Measurements from ENCODE around the gene DGLUCY.

The DGLUCY gene

DNA sequence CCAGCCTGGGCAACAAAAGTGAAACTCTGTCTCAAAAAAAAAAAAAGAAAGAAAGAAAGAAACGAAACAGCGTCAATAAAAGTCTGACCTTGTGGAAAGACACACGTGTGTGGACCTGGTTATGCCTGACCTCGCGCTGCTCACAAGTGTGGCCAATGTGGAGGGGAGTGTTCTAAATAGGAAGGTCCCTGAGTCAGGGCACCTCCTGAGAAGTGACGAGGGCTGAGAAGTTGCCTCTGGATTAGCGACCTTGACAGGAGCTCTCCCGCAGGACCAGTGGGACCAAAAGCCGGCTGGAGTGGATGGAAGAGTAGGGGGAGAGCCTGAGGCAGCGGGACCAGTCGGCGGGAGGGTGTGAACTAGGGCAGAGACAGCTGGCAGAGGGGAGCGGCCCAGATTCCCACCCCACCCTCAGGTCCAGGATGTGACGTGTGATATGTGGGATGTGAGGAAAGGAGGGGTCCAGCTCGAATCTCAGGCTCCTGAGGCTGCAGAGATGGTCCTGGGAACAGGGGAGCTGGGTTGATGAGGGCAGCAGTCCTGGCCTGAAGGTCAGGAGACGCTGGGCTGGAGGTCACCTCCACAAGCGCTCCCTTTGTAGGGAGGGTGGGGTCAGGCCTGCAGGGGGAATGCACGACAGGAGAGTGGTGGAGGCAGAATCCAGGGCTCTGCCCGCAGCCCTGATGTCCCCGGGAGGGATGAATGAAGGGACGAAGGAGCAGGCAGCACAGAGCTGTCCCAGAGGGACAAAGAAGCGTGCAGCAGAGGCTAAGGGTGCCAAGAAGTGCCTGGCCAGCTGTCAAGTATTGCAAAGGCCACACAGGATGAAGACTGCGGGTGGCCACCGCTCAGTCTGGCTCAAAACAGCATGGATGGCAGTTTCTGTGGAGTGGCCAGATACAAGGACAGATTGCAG is 155.5 kb downstream of the DGLUCY start:
- ATAC-seq (replicated peaks; ENCODE audit: extremely low read depth, poor library complexity, severe bottlenecking): no peak
- peaks cover 54% of the 10 kb centered on the region for H3K36me3 Mint-ChIP-seq (ENCODE audit: insufficient read depth)
- H3K4me1 Mint-ChIP-seq: peaks cover 45% of the 10 kb centered on the region
- no peak for DNase-seq (ENCODE audit: low spot score in 2 of 2)
- H3K4me3 Mint-ChIP-seq: peak overlapping the region; percentile 33
- no peaks in the 10 kb centered on the region for H3K27me3 Mint-ChIP-seq
- H3K9me3 Mint-ChIP-seq: no peaks in the 10 kb centered on the region
- H3K27ac Mint-ChIP-seq (ENCODE audit: low read depth): peak overlapping the region; percentile 82

DNA sequence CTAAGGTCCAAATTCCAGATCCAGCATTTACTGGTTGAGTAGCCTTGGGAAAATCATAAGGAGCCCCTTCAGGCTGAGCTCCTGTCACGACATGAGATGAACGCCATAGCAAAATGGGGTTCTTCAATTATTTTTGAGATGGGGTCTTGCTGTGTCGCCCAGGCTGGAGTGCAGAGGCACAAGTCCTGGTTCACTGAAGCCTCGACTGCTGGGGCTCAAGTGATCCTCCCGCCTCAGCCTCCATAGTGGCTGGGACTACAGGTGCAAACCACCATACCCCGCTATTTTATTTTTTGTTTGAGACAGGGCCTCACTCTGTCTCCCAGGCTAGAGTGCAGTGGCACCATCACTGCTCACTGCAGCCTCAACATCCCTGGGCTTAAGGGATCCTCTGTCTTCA is 156.3 kb downstream of the DGLUCY start:
- Mint-ChIP-seq H3K4me1 (peaks cover 38% of the 10 kb centered on the region), H3K27ac (ENCODE audit: low read depth) (peak overlapping the region; percentile 82), H3K9me3 (no peaks in the 10 kb centered on the region), H3K4me3 (no peak overlapping the region), H3K36me3 (ENCODE audit: insufficient read depth) (peaks cover 57% of the 10 kb centered on the region), H3K27me3 (no peaks in the 10 kb centered on the region)
- no peak for DNase-seq (ENCODE audit: low spot score in 2 of 2)
- ATAC-seq (replicated peaks; ENCODE audit: extremely low read depth, poor library complexity, severe bottlenecking): no peak

DNA sequence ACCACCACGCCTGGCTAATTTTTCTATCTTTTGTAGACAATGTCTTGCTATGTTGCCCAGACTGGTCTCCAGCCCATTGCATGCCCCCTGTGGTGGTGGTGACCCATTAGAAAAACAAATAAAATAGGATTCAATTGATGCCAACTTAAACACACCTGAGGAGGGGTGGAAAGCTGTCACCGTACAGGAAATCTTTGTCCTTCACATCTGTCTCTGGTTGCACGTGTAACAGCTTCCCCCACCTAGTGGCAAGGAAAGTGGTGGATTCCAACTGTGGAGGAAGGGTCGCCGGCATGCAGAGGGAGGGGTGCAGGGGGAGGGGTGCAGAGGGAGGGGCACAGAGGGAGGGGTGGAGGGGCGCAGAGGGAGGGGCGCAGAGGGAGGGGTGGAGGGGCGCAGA is 156.7 kb downstream of the DGLUCY start:
- Mint-ChIP-seq H3K9me3 (no peaks in the 10 kb centered on the region), H3K27me3 (no peaks in the 10 kb centered on the region), H3K27ac (ENCODE audit: low read depth) (peak overlapping the region; percentile 82), H3K4me1 (peaks cover 34% of the 10 kb centered on the region), H3K36me3 (ENCODE audit: insufficient read depth) (peaks cover 58% of the 10 kb centered on the region), H3K4me3 (no peak overlapping the region)
- ATAC-seq (replicated peaks; ENCODE audit: extremely low read depth, poor library complexity, severe bottlenecking): no peak
- no peak for DNase-seq (ENCODE audit: low spot score in 2 of 2)

DNA sequence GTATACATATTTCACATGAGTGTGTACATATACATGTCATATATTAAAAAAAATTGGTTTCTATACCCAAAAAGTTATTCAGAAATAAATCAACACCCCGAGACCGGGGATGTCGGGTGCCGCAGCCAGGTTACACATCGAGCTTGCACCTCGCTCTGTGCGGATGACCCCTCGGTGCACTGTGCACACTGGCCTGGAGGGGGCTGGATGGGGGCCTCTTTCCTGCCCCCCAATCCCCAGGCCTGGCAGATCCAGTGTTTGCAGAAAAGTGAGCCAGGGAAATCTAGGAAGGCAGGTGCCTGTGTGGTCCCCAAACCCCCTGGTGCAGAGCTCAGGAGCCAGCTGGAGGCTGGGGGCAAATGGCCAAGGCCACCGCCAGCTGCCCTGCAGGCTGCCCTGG is 157.8 kb downstream of the DGLUCY start:
- peak overlapping the region; percentile 51 for H3K27ac Mint-ChIP-seq (ENCODE audit: low read depth)

DNA sequence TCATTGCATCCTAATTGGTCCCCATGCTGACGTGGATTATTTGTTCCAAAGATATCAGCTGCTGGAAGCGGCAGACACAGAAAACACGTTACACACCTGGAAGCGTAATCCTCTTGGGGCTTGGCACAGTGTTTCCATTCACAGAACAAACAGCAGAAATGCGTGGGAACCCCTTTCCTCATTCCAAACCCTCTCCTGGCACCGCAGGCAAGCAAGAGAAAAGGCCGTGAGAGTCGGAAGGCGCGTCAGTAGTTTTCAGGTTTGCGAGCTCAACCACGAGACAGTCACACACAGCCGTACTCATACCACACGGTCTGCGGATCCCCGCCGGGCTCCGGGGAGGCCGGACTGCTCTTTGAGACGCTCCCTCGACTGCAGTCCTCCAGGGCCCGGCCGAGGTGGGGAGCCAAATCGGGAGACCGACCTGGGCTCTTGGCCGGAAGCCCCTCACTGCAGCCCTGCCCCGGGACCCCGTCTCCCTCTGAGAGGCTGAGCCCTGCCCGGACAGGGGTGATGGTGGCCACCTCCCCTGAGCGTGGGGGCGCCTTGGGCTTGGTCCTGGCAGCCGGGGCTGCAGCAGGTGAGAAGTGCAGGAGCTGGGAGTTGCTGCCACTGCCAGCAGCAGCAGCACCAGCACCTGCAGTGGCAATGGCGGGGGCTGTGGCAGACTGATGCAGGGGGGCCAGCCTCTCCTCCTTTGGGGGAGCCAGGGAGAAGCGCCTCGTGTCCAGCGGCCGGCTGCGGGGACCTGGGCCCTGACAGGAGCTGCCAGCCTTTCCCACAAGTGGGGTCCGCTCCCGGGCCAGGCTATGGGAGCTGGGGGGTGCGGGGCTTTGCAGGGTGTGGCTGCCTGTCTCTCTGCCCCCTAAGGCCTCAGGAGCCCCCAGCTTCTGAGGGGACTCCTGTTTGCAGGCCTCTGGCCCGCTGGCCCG is 158.7 kb downstream of the DGLUCY start:
- Mint-ChIP-seq H3K36me3 (ENCODE audit: insufficient read depth) (peaks cover 72% of the 10 kb centered on the region), H3K27me3 (no peaks in the 10 kb centered on the region), H3K4me3 (peak overlapping the region; percentile 38), H3K27ac (ENCODE audit: low read depth) (peak overlapping the region; percentile 53), H3K4me1 (peaks cover 24% of the 10 kb centered on the region), H3K9me3 (no peaks in the 10 kb centered on the region)
- DNase-seq (ENCODE audit: low spot score in 2 of 2) (no peak), ATAC-seq (replicated peaks; ENCODE audit: extremely low read depth, poor library complexity, severe bottlenecking) (no peak)

More for the DNA sequence above, 157.8 kb downstream of the DGLUCY start:
- Mint-ChIP-seq H3K4me3 (no peak overlapping the region), H3K9me3 (no peaks in the 10 kb centered on the region), H3K4me1 (peaks cover 28% of the 10 kb centered on the region), H3K36me3 (ENCODE audit: insufficient read depth) (peaks cover 67% of the 10 kb centered on the region), H3K27me3 (no peaks in the 10 kb centered on the region)
- ATAC-seq (replicated peaks; ENCODE audit: extremely low read depth, poor library complexity, severe bottlenecking) (no peak), DNase-seq (ENCODE audit: low spot score in 2 of 2) (no peak)

DNA sequence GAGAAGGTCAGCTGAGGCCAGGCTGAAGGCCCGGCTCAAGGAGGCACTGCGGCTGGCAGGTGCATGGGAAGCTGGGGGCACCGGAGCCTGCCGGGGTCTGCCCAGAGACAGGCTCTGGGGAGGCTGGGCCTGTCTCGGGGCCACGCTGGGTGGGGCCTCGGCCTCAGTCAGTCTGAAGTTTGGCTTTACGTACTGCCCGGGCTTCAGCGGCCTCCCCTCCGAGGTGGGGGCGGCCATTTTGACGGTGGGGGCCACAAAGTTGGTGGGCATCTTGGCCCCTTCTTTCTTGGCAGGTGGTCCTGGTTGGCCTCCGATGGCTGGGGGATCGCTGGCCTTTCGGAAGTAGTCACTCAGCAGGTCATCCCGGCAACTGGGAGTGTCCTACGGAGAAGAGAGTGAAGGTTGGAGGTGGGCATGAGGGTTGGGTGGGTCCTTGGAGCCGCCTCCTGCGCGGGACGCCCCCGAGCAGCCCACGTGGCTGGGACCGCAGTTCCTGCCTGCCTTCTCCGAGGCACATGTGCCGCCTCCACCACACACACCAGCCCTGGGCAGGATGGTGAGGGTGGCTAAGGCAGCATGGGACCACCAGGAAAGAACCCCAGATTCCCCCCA is 159.5 kb downstream of the DGLUCY start:
- DNase-seq (ENCODE audit: low spot score in 2 of 2) (no peak), ATAC-seq (replicated peaks; ENCODE audit: extremely low read depth, poor library complexity, severe bottlenecking) (no peak)
- Mint-ChIP-seq H3K9me3 (no peaks in the 10 kb centered on the region), H3K36me3 (ENCODE audit: insufficient read depth) (peaks cover 75% of the 10 kb centered on the region), H3K4me1 (peaks cover 16% of the 10 kb centered on the region), H3K4me3 (no peak overlapping the region), H3K27ac (ENCODE audit: low read depth) (peak overlapping the region; percentile 53), H3K27me3 (no peaks in the 10 kb centered on the region)

DNA sequence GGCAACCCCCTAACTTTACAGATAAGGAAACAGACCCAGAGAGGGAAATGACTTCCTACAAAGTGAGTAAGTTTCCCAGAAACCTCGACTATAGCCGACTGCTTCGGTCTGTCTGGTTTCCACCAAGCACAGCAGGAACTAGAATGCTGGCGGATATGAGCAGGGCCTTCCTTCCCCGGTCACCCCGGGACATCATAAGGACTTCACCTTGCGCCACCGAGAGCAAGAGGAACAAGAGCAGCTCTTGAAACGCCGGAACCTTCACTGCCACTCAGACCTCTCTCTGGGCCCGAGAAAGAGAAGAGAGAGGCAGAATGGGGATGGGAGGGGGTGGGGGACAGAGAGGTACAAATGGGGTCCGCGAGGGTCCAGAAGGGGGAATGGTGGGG is 160.0 kb downstream of the DGLUCY start:
- ATAC-seq (replicated peaks; ENCODE audit: extremely low read depth, poor library complexity, severe bottlenecking): no peak
- H3K9me3 Mint-ChIP-seq: no peaks in the 10 kb centered on the region
- no peak overlapping the region for H3K4me3 Mint-ChIP-seq
- no peak overlapping the region for H3K27ac Mint-ChIP-seq (ENCODE audit: low read depth)
- H3K4me1 Mint-ChIP-seq: peaks cover 15% of the 10 kb centered on the region
- H3K27me3 Mint-ChIP-seq: no peaks in the 10 kb centered on the region
- DNase-seq (ENCODE audit: low spot score in 2 of 2): no peak
- peaks cover 77% of the 10 kb centered on the region for H3K36me3 Mint-ChIP-seq (ENCODE audit: insufficient read depth)

DNA sequence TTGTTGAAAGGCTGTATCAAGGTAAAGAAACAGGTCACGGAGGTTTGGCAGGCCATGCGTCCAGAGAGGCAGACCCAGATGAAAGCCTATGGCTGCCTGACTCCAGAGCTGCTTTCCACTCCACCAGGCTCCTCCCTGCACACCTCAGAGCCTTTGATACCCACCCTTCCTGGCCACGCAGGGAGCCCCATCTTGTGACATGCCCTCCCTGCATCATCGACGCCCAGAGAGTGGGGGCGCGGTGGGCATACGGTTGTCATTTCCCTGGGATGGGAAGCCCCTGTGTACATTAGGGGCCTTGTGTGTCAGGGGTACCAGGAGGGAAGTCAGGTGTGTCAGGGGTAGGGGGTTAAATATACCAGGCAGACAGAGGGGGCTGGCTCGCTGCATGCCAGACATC is 160.9 kb downstream of the DGLUCY start:
- H3K4me3 Mint-ChIP-seq: no peak overlapping the region

More for the DNA sequence above, 160.9 kb downstream of the DGLUCY start:
- Mint-ChIP-seq H3K27ac (ENCODE audit: low read depth) (no peak overlapping the region), H3K36me3 (ENCODE audit: insufficient read depth) (peaks cover 77% of the 10 kb centered on the region), H3K27me3 (no peaks in the 10 kb centered on the region), H3K4me1 (peaks cover 6% of the 10 kb centered on the region), H3K9me3 (no peaks in the 10 kb centered on the region)
- no peak for DNase-seq (ENCODE audit: low spot score in 2 of 2)
- ATAC-seq (replicated peaks; ENCODE audit: extremely low read depth, poor library complexity, severe bottlenecking): no peak

All from central memory CD8-positive, alpha-beta T cell (primary cell).